Measurements from ENCODE around the gene MAP3K8. TPM values are rescaled to one million over a fixed set of nuclear protein-coding genes. Genes with fewer than 3 reads are reported as not detected.
A peak's percentile ranks its signal among the peaks of the same experiment; 100 is the strongest.
"Not testable (repeated sequence)": the region's sequence is repeated elsewhere in the genome, so short reads cannot be mapped to it uniquely, and the experiment has no call there.

Gene MAP3K8
- total RNA-seq, 1 experiment from 2014 or later, result 48.2 TPM

DNA sequence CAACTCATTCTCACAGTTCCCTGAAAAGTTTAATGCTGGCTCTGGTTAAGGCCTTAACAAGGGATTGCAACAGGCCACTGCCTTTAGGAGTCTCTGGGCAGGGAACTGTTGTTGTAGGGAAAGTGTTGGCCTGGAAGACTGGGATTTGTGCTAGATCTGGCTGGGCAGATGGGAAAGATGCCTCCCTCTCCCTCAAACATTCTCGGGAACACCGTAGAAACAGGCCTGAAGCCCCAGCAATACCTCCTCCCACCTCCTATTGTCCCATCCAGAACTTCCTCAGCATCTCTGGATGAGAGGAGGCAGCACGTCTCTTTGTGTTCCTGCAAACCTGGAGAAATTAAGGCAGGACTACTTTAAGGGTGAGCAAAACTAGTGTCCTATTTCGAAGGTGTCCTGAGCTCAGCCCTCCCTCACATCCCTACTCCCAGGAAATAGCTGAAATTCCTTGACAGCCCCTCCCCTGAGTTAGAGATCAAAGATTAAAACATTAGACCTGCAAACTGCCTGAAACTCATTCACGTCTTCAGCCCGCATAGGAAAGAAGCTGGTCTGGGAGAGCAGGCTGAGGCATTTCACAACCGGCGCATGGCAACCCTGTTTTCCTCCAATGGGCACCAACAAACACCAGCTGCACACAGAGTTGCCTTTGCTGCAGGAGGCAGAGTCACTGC is 10.9 kb upstream of the MAP3K8 start:
- DNase-seq (ENCODE audit: low spot score), result peak; percentile 96

DNA sequence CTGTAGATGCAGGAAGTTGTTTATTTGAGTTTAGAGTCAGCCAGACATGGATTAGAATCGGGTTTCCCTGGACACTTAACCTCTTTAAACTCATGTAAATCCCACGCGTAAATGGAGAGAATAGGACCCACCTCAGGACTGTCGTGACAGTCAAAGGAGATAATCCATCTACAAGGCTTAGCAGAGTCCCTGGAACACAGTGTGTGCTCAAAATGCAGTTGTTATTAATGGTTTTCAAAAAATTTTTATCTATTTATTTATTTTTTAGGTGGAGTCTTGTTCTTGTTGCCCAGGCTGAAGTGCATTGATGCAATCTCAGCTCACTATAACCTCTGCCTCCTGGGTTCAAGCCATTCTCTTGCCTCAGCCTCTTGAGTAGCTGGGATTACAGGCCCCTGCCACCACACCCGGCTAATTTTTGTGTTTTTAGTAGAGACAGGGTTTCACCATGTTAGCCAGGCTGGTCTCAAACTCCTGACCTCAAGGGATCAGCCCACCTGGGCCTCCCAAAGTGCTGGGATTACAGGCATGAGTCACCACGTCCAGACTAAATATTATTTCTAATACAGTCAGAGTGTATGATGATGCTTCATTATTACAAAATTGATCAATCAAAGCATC is 10.2 kb upstream of the MAP3K8 start:
- DNase-seq (ENCODE audit: low spot score), result not testable (repeated sequence)

DNA sequence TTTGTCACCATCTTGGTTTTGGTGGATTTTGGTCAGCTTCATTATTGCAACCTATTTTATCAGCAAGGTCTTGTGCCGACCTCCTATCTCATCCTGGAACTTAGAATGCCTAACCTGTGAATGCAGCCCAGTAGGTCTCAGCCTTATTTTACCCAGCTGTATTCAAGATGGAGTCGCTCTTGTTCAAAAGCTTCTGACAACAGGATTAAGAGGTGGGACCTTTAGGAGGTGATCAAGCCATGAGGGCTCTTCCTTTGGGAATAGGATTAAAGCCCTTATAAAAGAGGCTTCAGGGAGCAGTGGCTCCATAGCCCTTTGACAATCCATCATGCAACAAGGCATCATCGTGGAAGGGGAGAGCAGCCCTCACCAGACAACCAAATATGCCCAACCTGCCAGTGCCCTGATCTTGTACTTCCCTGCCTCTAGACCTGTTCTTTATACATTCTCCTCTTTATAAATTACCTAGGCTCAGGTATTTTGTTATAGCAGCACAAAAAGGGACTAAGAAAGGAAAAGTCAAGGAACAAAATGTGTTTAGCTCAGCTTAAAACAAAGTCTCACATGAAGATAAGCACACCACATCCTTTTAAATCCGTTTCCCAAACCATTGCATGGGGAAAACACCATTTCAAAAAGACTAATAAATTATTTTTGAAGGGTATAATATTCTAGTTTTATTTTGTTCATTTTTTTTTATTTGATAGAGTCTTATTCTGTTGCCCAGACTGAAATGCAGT is 8.5 kb upstream of the MAP3K8 start:
- no peak for DNase-seq (ENCODE audit: low spot score)

DNA sequence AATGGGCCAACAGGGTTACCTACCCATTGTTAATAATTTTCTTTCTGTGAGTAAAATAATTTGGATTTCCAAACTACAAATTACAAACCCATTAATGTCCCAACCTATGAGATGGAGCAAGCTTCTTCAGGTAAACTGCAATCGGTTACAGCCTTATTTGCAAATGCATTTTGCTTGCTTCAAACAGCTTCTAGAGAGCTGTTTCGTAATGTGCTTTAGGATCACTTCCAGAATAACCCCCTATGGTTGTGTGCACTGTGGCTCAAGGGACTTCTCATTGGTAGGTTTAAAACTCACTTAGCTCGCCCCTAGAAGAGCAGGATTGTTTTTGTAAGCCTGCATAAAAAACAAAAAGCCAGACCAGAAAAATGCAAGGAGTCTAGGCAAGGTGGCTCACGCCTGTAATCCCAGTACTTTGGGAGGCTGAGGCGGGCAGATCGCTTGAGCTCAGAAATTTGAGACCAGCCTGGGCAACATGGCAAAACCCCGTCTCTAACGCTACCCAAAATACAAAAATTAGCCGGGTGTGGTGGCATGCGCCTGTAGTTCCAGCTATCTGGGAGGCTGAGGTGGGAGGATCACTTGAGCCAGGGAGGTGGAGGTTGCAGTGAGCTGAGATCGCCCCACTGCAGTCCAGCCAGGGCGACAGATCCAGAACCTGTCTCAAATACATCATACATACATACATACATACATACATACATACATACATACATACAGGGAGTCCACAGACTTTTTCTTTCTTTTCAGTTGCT is 3.3 kb upstream of the MAP3K8 start:
- DNase-seq (ENCODE audit: low spot score), result no peak

DNA sequence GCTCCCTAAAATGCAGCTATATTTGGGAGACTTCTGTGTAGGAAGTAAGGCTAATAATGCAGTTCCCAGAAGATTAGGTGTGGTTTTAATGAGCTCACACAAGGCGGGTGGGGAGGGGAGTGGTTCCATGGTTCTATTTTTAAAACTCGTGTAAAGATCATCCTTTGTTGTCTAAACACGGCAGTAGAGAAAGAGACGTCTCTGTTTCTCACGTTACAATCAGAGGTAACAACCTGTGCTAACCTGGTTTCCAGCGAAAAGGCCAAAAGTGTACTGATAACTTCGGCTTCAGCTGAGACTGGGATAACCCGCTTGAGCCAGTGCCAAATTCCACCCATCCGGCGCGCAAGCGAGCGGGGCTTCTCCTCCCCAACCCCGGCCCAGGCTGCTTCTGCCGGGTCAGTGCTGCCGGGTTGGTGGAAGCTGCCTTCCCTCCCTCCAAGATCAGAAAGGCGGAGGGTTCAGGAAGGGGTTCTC is 2.5 kb upstream of the MAP3K8 start:
- DNase-seq (ENCODE audit: low spot score), result peak; percentile 80

DNA sequence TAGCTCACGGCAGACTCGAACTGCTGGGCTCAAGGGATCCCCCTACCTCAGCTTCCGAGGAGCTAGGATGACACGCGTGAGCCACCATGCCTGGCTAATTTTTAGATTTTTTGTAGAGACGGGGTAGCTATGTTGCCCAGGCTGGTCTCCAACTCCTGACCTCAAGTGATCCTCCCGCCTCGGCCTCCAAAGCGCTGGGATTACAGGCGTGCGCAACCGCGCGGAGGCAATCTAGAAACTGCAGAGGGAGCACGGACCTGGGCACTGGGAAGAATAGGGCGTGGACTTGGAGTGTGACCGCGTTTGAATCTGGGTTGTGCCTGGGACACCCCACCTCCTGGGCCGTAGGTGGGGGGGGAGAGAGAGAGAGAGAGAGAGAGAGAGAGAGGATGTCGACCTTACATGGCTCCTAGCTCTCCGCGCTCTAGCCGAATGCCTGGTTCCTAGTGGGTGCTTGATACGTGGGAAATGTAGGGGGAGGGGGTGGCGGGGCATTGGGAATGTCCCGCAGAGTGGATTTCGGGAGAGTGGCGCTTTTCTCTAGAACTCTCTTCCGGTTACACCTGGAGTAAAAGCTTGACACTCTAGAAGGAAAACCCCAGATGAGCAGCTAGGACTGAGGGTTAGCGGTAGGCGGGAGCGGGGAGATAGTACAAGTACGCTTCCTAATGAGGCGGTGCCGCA is 1.2 kb upstream of the MAP3K8 start:
- DNase-seq (ENCODE audit: low spot score), result no peak

DNA sequence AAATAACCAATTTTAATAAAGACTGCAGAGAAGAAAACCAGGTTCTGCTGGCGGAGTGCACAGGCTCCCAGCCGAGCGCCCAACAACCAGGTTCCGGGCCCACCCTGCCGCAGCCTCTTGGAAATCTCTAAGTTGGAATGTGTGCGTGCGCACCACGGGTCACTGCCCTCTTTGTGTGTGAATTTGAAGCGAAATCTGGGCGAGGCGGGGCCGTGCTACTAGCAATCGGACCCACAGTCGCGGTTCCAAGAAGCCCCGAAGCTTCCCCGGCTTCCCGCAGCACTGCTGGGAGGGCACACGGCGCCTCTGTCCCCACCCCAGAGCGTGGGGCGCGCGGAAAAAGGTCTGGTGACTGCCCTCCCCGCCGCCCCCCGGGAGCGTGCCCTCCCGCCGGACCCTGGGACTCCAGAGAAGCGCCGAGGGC is 666 bp upstream of the MAP3K8 start:
- DNase-seq (ENCODE audit: low spot score), result peak; percentile 88

DNA sequence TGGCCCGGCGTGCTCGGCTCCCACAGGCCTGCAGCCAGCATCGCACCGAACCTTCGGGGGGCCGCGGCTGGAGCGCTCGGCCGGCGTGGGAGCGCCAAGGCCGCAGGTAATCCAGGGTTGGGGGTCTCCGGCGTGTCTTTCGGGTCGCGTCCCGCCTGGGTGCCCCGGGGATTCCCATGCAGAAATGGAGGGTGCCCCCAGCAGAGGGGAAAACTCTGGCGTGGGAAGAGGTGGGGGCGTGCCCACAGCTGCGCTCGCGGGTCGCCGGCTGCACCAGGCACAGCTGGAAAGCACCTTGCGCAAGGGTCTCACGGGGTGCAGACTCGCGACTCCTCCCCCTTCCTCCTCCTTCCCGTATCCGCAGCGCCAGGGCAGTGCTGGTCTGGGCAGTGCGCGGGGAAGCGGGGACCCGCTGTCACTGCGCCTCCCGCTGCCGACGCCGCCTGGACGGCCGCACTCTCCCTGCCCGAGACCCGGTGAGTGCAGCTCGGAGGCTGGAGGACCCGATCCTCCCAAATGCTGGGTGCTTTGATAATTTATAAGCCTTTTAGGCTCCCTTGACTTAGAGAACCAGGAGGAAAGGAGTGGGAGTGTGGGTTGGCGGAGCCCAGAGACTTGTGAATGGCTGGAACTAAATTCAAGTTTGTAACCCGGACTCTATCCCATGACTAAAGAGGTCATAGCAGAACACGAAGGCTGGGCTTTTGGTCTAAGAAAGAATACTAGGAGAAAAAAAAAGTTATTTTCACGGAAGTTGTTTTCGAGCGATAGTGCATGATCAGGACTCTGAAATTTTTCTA is 489 bp downstream of the MAP3K8 start:
- DNase-seq (ENCODE audit: low spot score), result peak; percentile 85

DNA sequence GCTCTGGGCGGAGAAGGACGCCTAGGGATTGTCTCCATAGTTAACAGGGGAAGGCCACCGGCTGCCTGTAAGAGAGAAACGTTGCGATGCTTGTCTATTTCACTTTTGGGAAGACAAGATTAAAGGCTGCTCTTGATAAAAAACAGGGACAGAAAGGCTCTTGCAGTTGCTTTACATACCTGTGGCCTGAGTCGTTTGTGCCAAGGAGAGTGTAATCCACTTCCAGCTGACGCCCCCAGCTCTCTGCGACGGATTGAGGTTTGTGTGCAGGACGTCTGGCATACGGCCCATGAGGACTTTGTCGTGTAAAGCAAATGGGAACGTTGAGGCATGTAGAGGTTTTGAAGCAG is 1.1 kb downstream of the MAP3K8 start:
- DNase-seq (ENCODE audit: low spot score), result peak; percentile 63

DNA sequence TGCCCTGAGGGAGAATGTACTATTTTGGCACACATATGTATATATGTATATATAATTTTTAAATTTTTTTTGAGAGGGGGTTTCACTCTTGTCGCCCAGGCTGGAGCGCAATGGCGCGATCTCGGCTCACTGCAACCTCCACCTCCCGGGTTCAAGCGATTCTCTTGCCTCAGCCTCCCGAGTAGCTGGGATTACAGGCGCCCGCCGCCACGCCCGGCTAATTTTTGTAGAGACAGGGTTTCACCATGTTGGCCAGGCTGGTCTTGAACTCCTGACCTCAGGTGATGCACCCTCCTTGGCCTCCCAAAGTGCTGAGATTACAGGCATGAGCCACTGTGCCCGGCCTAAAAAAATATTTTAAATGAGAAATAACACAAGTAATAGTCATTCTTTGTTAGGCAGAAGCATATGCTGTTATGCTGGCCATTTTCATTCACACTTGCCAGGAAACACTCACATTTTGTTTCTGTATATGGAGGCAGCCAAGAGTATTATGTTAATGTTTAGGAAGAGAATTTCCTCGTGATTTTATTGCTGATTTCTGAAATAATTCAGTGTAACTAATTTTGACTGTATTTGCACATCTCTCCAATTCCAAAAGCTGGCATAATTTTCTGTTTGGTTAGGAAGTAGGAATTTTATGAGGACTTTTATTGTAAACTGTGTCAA is 1.6 kb downstream of the MAP3K8 start:
- not testable (repeated sequence) for DNase-seq (ENCODE audit: low spot score)

DNA sequence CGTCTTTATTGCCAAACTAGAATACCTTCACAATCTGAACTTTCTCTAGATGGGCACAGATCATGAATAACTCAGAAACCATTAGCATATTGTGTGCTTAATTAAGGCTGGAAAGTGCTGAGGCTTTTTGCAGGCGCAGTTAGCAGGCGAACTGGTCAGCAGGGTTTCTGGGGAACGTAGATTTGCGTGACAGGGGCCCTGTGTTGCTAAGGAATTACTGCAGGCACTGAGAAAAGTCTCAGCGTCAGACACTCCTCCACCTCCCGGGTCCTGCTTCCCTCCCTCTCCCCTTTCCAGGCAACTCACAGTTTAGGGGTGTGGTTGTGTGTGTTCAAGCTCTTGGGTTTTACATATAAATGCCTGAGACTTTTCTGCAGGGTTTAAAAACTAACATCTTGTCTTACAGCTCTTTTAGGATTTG is 2.2 kb downstream of the MAP3K8 start:
- DNase-seq (ENCODE audit: low spot score), result peak; percentile 73

DNA sequence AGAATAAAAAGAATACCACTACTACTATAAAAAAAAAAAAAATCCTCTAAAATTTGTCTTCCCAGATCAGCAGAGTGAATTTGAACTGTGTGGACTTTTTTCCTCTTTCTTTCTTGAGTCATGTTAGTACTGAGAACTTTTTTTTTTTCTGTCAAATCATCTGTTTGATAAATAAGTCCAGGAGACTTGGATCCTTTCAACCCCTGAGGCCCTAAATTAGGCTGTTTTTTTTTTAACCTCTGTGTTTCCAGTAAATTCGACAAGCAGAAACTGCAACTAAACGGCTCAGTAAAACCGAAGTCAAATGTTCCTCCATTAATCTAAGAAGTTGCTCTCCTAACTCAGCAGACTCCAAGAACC is 2.7 kb downstream of the MAP3K8 start:
- no peak for DNase-seq (ENCODE audit: low spot score)

DNA sequence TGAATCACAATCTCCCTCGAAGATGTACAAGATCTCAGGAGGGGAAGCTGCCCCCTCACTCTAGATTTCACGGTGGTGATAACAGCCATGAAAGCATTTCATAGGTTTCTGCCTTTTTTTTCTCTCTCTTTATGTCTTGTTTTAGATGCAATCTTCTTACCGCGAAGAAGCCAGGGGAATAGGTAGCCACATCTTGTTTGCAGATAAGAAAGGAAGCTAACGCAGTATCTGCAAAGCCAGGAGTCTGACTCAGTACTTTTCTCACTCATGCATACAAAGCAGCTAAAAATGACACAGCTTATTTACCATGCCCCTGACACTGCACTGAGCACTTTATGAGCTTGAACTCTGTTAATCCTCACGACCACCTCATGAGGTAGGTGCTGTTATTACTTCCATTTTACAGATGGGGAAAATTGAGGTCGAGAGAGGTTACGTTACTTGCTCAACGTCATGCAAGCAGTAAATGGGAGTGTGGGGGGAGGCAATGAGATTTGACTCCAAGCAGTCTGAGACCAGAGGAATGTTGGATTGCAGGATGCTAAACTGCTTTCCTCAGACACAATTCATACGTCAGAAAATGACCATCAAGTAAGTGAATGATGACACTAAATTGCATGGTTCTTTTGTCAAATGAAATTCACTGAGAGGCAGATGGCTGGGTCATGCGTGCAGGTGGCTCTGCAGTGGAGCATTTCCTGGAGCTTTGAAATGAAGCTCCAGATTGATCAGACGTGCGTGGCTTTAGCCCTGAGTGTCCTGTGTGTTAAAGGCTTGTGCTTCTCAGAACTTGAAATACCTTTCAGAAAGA is 3.3 kb downstream of the MAP3K8 start:
- no peak for DNase-seq (ENCODE audit: low spot score)

DNA sequence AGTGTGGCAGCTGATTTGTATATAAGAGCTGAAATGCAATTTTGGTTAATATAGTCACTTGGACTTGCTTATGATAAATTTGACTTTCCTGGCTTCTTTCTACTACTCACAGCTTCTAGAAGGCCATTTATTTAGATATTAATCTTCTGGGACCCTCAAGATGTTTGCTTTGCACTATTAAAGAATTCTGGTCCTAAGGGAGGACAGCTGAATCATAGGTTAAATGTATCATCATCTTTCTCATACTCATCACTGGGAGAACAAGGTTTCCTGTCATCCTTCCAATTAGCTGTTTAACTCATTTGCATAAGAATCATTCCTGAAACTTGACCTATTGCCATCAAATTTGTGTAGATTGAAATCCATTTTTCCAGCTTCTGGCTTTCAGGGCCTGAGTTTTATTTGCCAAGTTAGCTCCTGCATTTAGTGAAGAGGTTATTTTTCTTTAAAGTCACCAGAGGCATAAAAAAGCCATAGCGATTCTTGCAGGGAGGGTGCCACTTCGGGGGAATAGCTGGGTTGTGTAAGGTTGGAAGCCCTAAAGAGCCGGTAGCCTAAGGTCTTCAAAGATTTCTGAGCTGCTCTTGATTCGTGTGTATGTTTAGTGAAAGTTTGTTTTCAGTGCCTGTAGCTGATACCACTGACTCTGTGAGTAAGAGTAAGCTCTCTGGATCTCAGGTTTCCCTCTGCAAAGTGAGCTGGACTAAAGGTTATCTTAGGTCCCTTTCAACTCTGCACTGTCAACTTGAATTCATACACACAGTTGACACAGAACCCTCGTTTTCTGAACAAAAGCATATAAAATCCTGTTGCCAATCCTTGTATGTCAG is 4.3 kb downstream of the MAP3K8 start:
- DNase-seq (ENCODE audit: low spot score), result no peak

DNA sequence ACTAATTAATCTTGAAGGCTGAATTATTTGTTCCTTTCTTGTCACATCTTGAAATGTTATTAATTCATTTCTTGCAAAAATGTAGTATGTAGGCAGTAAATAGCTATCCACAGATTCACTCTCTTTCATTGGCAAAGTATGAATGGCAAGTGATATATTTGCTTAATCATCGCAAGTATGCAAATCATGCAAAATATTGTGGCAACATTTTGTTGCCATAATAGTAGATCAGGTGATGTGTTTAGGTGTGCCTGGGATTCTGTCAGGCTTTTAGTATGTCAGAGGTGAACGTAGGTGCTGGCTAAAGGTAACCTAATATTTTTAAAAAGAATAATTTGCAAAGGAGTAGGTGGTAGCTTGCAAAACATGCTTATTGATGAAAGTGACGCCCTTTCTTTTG is 5.9 kb downstream of the MAP3K8 start:
- DNase-seq (ENCODE audit: low spot score), result no peak

DNA sequence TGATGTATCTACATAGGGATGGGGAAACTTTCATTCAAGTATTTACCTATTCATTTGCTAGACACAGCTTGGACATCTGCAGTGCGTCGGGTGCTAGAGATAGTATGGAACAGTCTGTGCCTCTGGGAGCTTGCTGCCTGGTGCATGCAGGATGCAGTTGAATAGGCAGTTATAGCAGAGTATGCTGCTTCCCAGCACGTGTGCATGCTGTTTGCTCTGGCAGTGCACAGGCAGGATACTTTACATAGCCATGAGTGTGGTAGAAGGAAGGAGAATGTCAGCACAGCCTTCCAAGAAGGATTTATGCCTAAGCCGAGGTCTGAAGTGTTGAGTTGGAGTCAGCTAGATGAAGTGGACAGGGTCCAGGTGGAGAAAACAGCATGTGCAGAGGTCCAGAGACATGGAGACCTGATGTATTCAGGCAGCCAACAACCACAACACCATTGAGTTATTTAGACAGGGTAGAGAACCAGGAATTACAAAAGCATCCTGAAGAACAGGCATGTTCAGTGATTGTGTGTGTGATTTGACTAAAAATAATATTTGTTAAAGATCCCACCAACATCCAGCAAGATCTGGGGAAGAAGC is 8.1 kb downstream of the MAP3K8 start:
- no peak for DNase-seq (ENCODE audit: low spot score)

DNA sequence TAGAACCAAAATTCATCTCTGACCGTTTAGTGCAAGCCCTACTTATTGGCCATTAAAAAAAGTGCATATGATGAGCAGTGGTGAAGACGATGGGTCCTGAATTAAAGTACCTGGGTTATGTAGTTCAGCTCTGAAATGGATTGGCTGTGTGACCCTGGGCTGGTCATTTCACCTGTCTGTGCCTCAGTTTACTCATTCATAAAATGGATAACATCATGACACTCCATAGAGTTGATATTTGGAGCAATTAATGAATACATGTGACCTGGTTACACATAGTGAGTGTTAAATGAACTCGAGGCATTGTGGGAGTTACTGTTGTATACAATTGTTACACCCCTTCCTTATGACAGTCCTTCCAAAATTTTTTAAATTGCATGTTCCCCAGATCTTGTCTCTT is 9.1 kb downstream of the MAP3K8 start:
- no peak for DNase-seq (ENCODE audit: low spot score)

DNA sequence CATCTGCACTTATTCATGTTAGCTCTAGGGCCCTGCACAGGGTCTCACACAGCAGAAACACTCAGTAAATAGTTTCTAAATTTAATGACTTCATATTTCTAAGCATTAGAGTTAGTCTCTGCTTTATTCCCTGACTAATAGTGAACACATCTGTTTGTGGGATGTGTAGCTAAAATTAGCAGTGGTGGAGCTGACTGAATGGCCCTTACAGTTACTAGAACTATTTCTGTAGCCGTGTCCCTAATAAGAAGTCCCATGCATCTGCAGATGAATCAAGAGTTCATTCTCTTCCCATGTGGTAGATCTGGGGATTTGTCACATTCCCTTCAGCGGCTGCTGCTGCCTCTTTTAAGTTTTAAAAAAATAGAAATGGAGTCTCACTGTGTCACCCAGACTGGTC is 11.7 kb downstream of the MAP3K8 start:
- no peak for DNase-seq (ENCODE audit: low spot score)

All from HT-29 (cell line).